Endodermal cell (in vitro differentiated cells): ENCODE measurements around the gene CORO2B. TPM values are rescaled to one million over a fixed set of nuclear protein-coding genes. Genes with fewer than 3 reads are reported as not detected.

Experiments used
- DNase-seq: peaks from one replicate; pipeline ENCODE4 v3.0.0-alpha.2; 2017
- H3K27ac ChIP-seq: 2 replicates; pipeline ENCODE4 v1.5.1; 2013; ENCODE audit warnings: mild to moderate bottlenecking, low read depth, low read length, moderate library complexity
- H3K27me3 ChIP-seq: 2 replicates; pipeline ENCODE4 v1.6.1; 2013; ENCODE audit warnings: mild to moderate bottlenecking, low read length, moderate library complexity; ENCODE audit not compliant: insufficient read depth, control insufficient read depth, poor library complexity, severe bottlenecking
- H3K36me3 ChIP-seq: 2 replicates; pipeline ENCODE4 v1.7.0; 2013; ENCODE audit warnings: mild to moderate bottlenecking, low read length, moderate library complexity; ENCODE audit not compliant: control insufficient read depth, insufficient read depth
- H3K4me1 ChIP-seq: one replicate; pipeline ENCODE4 v1.7.0; 2013; ENCODE audit warnings: low read length; ENCODE audit not compliant: control insufficient read depth, insufficient read depth
- H3K4me3 ChIP-seq: 2 replicates; pipeline ENCODE4 v1.5.1; 2013; ENCODE audit warnings: mild to moderate bottlenecking, low read length, moderate library complexity
- H3K9ac ChIP-seq: 2 replicates; pipeline ENCODE4 v1.6.1; 2013; ENCODE audit warnings: mild to moderate bottlenecking, low read length, moderate library complexity; ENCODE audit not compliant: poor library complexity, severe bottlenecking; ENCODE audit errors: extremely low read depth
- H3K9me3 ChIP-seq: 2 replicates; pipeline ENCODE4 v1.6.1; 2013; ENCODE audit warnings: mild to moderate bottlenecking, low read length, moderate library complexity; ENCODE audit not compliant: control insufficient read depth
- H3K27ac Mint-ChIP-seq: 2 replicates; pipeline ENCODE4 v1.8.0; 2020; ENCODE audit warnings: mixed read lengths
- H3K27me3 Mint-ChIP-seq: 2 replicates; pipeline ENCODE4 v1.8.0; 2021; ENCODE audit warnings: mild to moderate bottlenecking, mixed read lengths; ENCODE audit not compliant: insufficient read depth
- H3K36me3 Mint-ChIP-seq: 2 replicates; pipeline ENCODE4 v1.8.0; 2020; ENCODE audit warnings: low read depth, mixed read lengths
- H3K4me1 Mint-ChIP-seq: 2 replicates; pipeline ENCODE4 v1.8.0; 2020; ENCODE audit warnings: mixed read lengths
- H3K4me3 Mint-ChIP-seq: 2 replicates; pipeline ENCODE4 v1.8.0; 2020; ENCODE audit warnings: mild to moderate bottlenecking, moderate library complexity, mixed read lengths
- H3K9me3 Mint-ChIP-seq: 2 replicates; pipeline ENCODE4 v1.8.0; 2020; ENCODE audit warnings: mild to moderate bottlenecking, mixed read lengths
- WGBS, 2 experiments: methylation state at CpG; one replicate each; pipeline versions ENCODE4 v1.1.5 to v1.1.7; 2013; ENCODE audit warnings: missing lambda C conversion rate in 2 of 2, mixed read lengths in 1 of 2; ENCODE audit not compliant: insufficient coverage in 1 of 2, insufficient read length in 1 of 2; 5-methylcytosine and 5-hydroxymethylcytosine counted together
- total RNA-seq, 2 donors: library from RNA; stranded (reverse); fragmentation: NEBNext Ultra II Directional in 1 of 2; extraction: Animal tissue kit (Norgen Biotek cat#: 25700) in 1 of 2; gene quantifications; 2 replicates in 1 of 2; 3 replicates in 1 of 2; pipeline ENCODE4 v1.2.1, GENCODE V29; 2021
- TF ChIP-seq, protein P1 (sequence below): fragments of 200-600 bp; sonication (generic); conservative IDR thresholded peaks from 2 replicates; pipeline ENCODE4 v1.5.0; 2021; ENCODE audit warnings: antibody characterized with exemption, mild to moderate bottlenecking

The CORO2B gene
- total RNA-seq, 2 donors from 2014 or later = 1.1 to 1.2 TPM

GRCh38 chr15:68693071-68693470, 114.3 kb downstream of the CORO2B start:
- Histone ChIP-seq H3K27ac (no peak overlapping the region), H3K9ac (no peak overlapping the region), H3K9me3 (no peaks in the 10 kb centered on the region), H3K36me3 (no peaks in the 10 kb centered on the region), H3K4me3 (no peak overlapping the region), H3K27me3 (no peaks in the 10 kb centered on the region), H3K4me1 (no peaks in the 10 kb centered on the region)
- Mint-ChIP-seq H3K27me3 (peaks cover 3% of the 10 kb centered on the region), H3K27ac (no peak overlapping the region), H3K4me3 (no peak overlapping the region), H3K9me3 (no peaks in the 10 kb centered on the region), H3K36me3 (no peaks in the 10 kb centered on the region), H3K4me1 (peaks cover 11% of the 10 kb centered on the region)
- TF ChIP-seq, protein P1, sequence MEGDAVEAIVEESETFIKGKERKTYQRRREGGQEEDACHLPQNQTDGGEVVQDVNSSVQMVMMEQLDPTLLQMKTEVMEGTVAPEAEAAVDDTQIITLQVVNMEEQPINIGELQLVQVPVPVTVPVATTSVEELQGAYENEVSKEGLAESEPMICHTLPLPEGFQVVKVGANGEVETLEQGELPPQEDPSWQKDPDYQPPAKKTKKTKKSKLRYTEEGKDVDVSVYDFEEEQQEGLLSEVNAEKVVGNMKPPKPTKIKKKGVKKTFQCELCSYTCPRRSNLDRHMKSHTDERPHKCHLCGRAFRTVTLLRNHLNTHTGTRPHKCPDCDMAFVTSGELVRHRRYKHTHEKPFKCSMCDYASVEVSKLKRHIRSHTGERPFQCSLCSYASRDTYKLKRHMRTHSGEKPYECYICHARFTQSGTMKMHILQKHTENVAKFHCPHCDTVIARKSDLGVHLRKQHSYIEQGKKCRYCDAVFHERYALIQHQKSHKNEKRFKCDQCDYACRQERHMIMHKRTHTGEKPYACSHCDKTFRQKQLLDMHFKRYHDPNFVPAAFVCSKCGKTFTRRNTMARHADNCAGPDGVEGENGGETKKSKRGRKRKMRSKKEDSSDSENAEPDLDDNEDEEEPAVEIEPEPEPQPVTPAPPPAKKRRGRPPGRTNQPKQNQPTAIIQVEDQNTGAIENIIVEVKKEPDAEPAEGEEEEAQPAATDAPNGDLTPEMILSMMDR = no peak
- DNase-seq = no peak
- WGBS, 2 experiments = 57 to 69% methylated on average over 2 to 3 of the region's 3 CpGs

GRCh38 chr15:68694111-68694510, 115.3 kb downstream of the CORO2B start:
- Histone ChIP-seq H3K27ac (no peak overlapping the region), H3K9me3 (no peaks in the 10 kb centered on the region), H3K9ac (no peak overlapping the region), H3K4me1 (no peaks in the 10 kb centered on the region), H3K27me3 (no peaks in the 10 kb centered on the region), H3K4me3 (no peak overlapping the region), H3K36me3 (no peaks in the 10 kb centered on the region)
- no peaks in the 10 kb centered on the region for H3K27me3 Mint-ChIP-seq
- peaks cover 11% of the 10 kb centered on the region for H3K4me1 Mint-ChIP-seq
- H3K27ac Mint-ChIP-seq = no peak overlapping the region
- H3K4me3 Mint-ChIP-seq = no peak overlapping the region
- H3K9me3 Mint-ChIP-seq = no peaks in the 10 kb centered on the region
- WGBS, 2 experiments = 95% methylated on average over 4 of the region's 4 CpGs
- no peaks in the 10 kb centered on the region for H3K36me3 Mint-ChIP-seq
- no peak for DNase-seq
- TF ChIP-seq, protein P1 = no peak

DNA sequence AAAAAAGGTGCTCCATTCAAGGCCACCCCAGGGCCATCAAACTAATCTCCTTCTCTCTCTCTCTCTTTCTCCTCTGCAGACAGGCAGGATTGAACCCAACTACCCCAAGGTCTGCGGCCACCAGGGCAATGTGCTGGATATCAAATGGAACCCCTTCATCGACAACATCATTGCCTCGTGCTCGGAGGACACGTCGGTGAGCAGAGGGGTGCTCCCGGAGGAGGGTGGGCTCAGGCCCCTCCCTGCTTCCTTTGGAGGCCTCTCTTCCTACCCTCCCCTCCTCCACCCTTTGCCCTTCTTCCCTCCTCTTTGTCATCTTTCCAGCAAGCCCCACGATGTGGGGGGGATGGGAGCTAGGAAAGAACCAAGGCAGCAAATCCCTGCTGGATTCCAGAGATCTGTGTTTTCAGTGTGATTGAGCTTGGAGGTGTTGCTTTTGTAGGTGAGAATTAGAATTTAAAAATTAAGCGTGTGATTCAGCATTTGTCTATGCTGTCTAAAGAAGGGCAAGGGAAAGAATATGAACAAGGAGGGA, 116.3 kb downstream of the CORO2B start:
- no peak for DNase-seq
- no peaks in the 10 kb centered on the region for H3K27me3 Mint-ChIP-seq
- 73 to 79% methylated on average over 8 to 9 of the region's 9 CpGs for WGBS, 2 experiments
- H3K9me3 Mint-ChIP-seq = no peaks in the 10 kb centered on the region
- peaks cover 3% of the 10 kb centered on the region for H3K4me1 ChIP-seq
- H3K36me3 ChIP-seq = no peaks in the 10 kb centered on the region
- no peaks in the 10 kb centered on the region for H3K27me3 ChIP-seq
- no peaks in the 10 kb centered on the region for H3K36me3 Mint-ChIP-seq
- no peak overlapping the region for H3K27ac Mint-ChIP-seq
- H3K27ac ChIP-seq = no peak overlapping the region
- TF ChIP-seq, protein P1 = no peak
- H3K9me3 ChIP-seq = no peaks in the 10 kb centered on the region
- no peak overlapping the region for H3K4me3 Mint-ChIP-seq
- H3K9ac ChIP-seq = no peak overlapping the region
- H3K4me1 Mint-ChIP-seq = peaks cover 20% of the 10 kb centered on the region
- H3K4me3 ChIP-seq = no peak overlapping the region
